Transverse colon (tissue), 4 donors: ENCODE results near the gene GSDME. TPM values are rescaled to one million over a fixed set of nuclear protein-coding genes. Genes with fewer than 3 reads are reported as not detected.

Experiments
- DNase-seq: peaks from one replicate; pipeline ENCODE4 v3.0.0-alpha.2; 2019
- H3K27ac ChIP-seq, 4 donors: fragments of 200-600 bp; sonication (generic); 2 replicates each; pipeline ENCODE4 v1.5.1; 2016 to 2018; ENCODE audit warnings: inconsistent platforms in 4 of 4
- H3K27me3 ChIP-seq: fragments of 200-600 bp; sonication (generic); 2 replicates; pipeline ENCODE4 v1.5.1; 2017; ENCODE audit warnings: inconsistent platforms
- H3K36me3 ChIP-seq, 4 donors: fragments of 200-600 bp; sonication (generic); 2 replicates each; pipeline ENCODE4 v1.5.1; 2017 to 2019; ENCODE audit warnings: inconsistent platforms in 4 of 4
- H3K4me1 ChIP-seq, 4 donors: fragments of 200-600 bp; sonication (generic); 2 replicates each; pipeline ENCODE4 v1.5.1; 2017 to 2020; ENCODE audit warnings: inconsistent platforms in 4 of 4
- H3K4me3 ChIP-seq, 4 donors: fragments of 200-600 bp; sonication (generic); 1 replicate in 1 of 4; 2 replicates in 3 of 4; pipeline versions ENCODE4 v1.5.1 to v1.6.1; 2017 to 2019; ENCODE audit warnings: inconsistent platforms in 4 of 4
- H3K9me3 ChIP-seq, 2 donors: fragments of 200-600 bp; sonication (generic); 2 replicates each; pipeline ENCODE4 v1.5.1; 2017 to 2019; ENCODE audit warnings: inconsistent platforms in 2 of 2
- EP300 ChIP-seq: sonication (generic); formaldehyde crosslinking; IDR thresholded peaks from one replicate; pipeline ENCODE4 v1.6.1; 2017; ENCODE audit warnings: antibody characterized with exemption, low read depth
- POLR2A ChIP-seq: fragments of 450-650 bp; IDR thresholded peaks from one replicate; pipeline ENCODE4 v1.6.1; 2016; ENCODE audit warnings: antibody characterized with exemption, mild to moderate bottlenecking, moderate library complexity
- POLR2AphosphoS5 ChIP-seq, 3 donors: sonication (generic); formaldehyde crosslinking; IDR thresholded peaks; one replicate each; pipeline ENCODE4 v1.6.1; 2016; ENCODE audit warnings: antibody characterized with exemption in 3 of 3
- WGBS, 2 donors: methylation state at CpG; one replicate each; pipeline ENCODE4 v1.1.5; 2018; ENCODE audit warnings: low coverage in 1 of 2; 5-methylcytosine and 5-hydroxymethylcytosine counted together
- in situ Hi-C, 4 donors: fragments of 200-750 bp; cut with MboI; loops; one replicate each; pipeline versions ENCODE4 v1.15.0 to v1.15.1; 2017; ENCODE audit warnings: low sequenced_read_pairs in 3 of 4, low pct_ligation_motif_present in 1 of 4, low pct_unique_long_range_greater_than_20kb in 1 of 4
- intact Hi-C: fragments of 100-400 bp; cut with DNase I; formaldehyde crosslinking; loops from one replicate; pipeline ENCODE4 v1.15.1; 2023; ENCODE audit warnings: low total_unique reads
- total RNA-seq, 4 donors: library from RNA; depleted of rRNA; stranded (reverse); fragments of >200 nt; gene quantifications; one replicate each; pipeline ENCODE4 v1.1.0, GENCODE V29; 2016
- TF ChIP-seq, protein P1 (sequence below), 5 experiments: fragments of 200-600 bp in 3 of 5; fragments of 450-650 bp in 2 of 5; sonication (generic) in 3 of 5; IDR thresholded peaks; 1 replicate in 2 of 5; 2 replicates in 3 of 5; pipeline ENCODE4 v1.5.1; 2016 to 2017; ENCODE audit warnings: antibody characterized with exemption in 5 of 5, inconsistent platforms in 3 of 5, mild to moderate bottlenecking in 2 of 5, moderate library complexity in 1 of 5

Gene GSDME
- total RNA-seq, 4 donors from 2014 or later = 2.2 to 5.2 TPM; not detected in 2

DNA sequence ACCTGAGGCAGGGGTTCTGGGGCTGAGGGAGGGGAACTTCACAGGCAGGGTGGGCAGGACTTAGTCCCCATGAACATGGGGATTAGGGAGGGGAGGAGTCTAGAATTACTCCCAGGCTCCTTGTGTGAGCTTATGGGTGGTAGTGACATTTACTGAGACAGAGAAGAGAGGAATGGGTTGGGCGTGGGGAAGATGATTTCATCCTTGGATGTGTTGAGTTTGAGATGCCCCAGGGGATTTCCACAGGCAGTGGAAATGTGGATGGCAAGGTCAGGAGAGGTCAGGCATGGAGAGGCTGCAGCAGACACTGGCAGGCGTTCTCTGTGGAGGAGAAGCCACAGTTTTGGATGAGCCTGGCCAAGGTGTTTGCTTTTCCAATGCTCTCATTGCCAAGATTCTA is 26.4 kb upstream of the GSDME start:
- H3K27me3 ChIP-seq = no peaks in the 10 kb centered on the region
- H3K27ac ChIP-seq = no peak overlapping the region
- DNase-seq = no peak
- intact Hi-C loops = no loop called here
- no peaks in the 10 kb centered on the region for H3K4me1 ChIP-seq
- no peak overlapping the region for H3K4me3 ChIP-seq
- H3K9me3 ChIP-seq = no peaks in the 10 kb centered on the region
- no peak for TF ChIP-seq POLR2A
- TF ChIP-seq EP300 = no peak
- no peak for TF ChIP-seq POLR2AphosphoS5 (IDR thresholded peaks at IDR 0.05)
- TF ChIP-seq, protein P1, sequence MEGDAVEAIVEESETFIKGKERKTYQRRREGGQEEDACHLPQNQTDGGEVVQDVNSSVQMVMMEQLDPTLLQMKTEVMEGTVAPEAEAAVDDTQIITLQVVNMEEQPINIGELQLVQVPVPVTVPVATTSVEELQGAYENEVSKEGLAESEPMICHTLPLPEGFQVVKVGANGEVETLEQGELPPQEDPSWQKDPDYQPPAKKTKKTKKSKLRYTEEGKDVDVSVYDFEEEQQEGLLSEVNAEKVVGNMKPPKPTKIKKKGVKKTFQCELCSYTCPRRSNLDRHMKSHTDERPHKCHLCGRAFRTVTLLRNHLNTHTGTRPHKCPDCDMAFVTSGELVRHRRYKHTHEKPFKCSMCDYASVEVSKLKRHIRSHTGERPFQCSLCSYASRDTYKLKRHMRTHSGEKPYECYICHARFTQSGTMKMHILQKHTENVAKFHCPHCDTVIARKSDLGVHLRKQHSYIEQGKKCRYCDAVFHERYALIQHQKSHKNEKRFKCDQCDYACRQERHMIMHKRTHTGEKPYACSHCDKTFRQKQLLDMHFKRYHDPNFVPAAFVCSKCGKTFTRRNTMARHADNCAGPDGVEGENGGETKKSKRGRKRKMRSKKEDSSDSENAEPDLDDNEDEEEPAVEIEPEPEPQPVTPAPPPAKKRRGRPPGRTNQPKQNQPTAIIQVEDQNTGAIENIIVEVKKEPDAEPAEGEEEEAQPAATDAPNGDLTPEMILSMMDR (IDR thresholded peaks at IDR 0.05) = no peak
- in situ Hi-C loops = no loop called here
- H3K36me3 ChIP-seq = no peaks in the 10 kb centered on the region
- WGBS, 2 donors = 87% methylated on average over 2 of the region's 2 CpGs; no CpG with 5 or more reads in 1 of the 2 donors

DNA sequence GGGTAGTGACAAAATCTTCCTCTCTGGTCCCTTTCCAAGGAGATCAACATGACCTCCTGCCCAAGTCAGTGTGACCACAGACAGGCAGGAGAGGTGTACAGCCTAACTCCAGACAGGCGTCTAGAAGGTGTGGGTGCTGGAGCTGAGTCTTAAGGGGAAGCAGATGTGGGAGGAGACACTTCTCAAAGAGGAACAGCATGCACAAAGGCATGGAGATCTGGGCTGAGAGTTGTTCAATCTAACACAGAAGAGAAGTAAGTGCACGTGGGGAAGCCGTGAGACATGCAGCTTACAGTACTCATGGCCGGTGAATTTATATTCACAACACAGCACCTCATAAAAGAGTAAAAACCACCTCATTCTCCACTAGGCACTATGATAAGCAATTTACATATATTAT is 23.8 kb upstream of the GSDME start:
- Histone ChIP-seq H3K4me3 (no peak overlapping the region), H3K36me3 (no peaks in the 10 kb centered on the region), H3K4me1 (no peaks in the 10 kb centered on the region), H3K27ac (no peak overlapping the region), H3K27me3 (no peaks in the 10 kb centered on the region), H3K9me3 (no peaks in the 10 kb centered on the region)
- TF ChIP-seq POLR2AphosphoS5 (IDR thresholded peaks at IDR 0.05) = no peak
- no peak for TF ChIP-seq POLR2A
- TF ChIP-seq EP300 = no peak
- TF ChIP-seq, protein P1 (IDR thresholded peaks at IDR 0.05) = no peak
- DNase-seq = no peak
- intact Hi-C loops (no loop called here), in situ Hi-C loops (no loop called here)
- WGBS, 2 donors = 94% methylated on average over 4 of the region's 4 CpGs; no CpG with 5 or more reads in 1 of the 2 donors

DNA sequence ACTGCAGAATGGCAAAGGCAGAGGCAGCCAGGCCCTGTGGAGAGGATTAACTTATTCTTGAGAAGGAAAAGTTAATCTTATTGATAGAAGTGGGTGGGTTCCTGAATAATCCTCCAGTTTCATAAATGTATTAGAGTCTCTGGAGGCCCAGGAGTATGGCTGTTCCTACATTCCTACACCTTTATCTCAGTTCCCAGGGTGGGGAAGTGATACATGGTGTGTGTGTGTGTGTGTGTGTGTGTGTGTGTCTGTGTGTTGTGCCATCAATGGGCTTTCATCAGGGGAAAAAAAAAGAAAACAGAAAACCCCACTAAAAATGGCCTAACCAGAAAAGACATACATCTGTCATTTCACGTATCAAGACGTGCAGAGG is 22.0 kb upstream of the GSDME start:
- TF ChIP-seq POLR2AphosphoS5 (IDR thresholded peaks at IDR 0.05) (no peak), POLR2A (no peak), EP300 (no peak)
- TF ChIP-seq, protein P1 (IDR thresholded peaks at IDR 0.05) = no peak
- H3K27me3 ChIP-seq = no peaks in the 10 kb centered on the region
- H3K4me3 ChIP-seq = no peak overlapping the region
- H3K27ac ChIP-seq = no peak overlapping the region
- H3K9me3 ChIP-seq = no peaks in the 10 kb centered on the region
- intact Hi-C loops (no loop called here), in situ Hi-C loops (no loop called here)
- H3K4me1 ChIP-seq = no peaks in the 10 kb centered on the region
- no peaks in the 10 kb centered on the region for H3K36me3 ChIP-seq
- no peak for DNase-seq
- 88% methylated on average over 2 of the region's 2 CpGs; no CpG with 5 or more reads in 1 of the 2 donors for WGBS, 2 donors

DNA sequence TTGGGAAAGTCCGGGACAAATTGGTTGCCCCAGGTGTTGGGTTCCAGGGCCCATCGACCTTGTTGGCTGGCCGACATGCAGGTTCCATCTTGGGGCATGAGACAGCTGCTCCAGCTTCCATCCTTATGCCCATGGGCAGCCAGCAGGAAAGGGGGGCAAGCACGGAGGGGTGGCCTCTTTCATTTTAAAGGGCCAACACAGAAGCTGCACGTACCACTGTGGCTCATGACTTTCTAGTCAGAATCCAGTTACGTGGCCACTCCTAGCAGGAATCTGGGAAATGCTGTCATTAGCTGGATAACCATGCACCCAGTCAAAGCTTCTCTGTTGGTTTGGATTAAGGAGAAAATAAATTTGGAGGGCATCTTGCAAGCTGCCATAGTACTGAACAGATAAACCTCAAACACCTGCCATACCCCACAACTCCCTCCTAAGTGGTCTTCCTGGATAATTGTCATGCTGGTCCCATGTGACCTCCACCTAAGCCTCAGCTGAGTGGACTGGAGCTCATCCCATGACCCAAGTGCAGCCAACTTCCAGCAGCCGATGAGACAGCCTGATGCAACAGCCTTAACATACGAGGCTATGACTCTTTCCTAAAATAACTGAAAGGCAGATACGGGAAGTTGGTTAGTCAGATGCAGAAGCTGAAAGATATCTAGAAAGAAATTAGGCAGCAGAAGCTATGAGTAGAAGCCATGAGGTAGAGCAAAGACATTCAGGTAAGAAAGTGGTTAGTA is 21.4 kb upstream of the GSDME start:
- 77 to 100% methylated on average over 1 to 9 of the region's 9 CpGs for WGBS, 2 donors
- Histone ChIP-seq H3K4me3 (no peak overlapping the region), H3K27ac (no peak overlapping the region), H3K36me3 (no peaks in the 10 kb centered on the region), H3K4me1 (no peaks in the 10 kb centered on the region), H3K9me3 (no peaks in the 10 kb centered on the region), H3K27me3 (no peaks in the 10 kb centered on the region)
- in situ Hi-C loops = no loop called here
- intact Hi-C loops = no loop called here
- TF ChIP-seq POLR2A (no peak), EP300 (no peak), POLR2AphosphoS5 (IDR thresholded peaks at IDR 0.05) (no peak)
- TF ChIP-seq, protein P1 (IDR thresholded peaks at IDR 0.05) = no peak
- no peak for DNase-seq
